PC-9 (cell line): Measurements from ENCODE around the gene ANKRD39.

ENCODE experiments used
- EZH2 ChIP-seq: fragments of 200-600 bp; sonication (generic); IDR thresholded peaks from 2 replicates; pipeline ENCODE4 v1.8.0; 2017; ENCODE audit warnings: antibody characterized with exemption, low read depth
- TF ChIP-seq, protein P1 (sequence below): fragments of 200-600 bp; sonication (generic); conservative IDR thresholded peaks from 2 replicates; pipeline ENCODE4 v1.6.1; 2017; ENCODE audit warnings: mixed run types, antibody characterized with exemption, mild to moderate bottlenecking, moderate library complexity

DNA sequence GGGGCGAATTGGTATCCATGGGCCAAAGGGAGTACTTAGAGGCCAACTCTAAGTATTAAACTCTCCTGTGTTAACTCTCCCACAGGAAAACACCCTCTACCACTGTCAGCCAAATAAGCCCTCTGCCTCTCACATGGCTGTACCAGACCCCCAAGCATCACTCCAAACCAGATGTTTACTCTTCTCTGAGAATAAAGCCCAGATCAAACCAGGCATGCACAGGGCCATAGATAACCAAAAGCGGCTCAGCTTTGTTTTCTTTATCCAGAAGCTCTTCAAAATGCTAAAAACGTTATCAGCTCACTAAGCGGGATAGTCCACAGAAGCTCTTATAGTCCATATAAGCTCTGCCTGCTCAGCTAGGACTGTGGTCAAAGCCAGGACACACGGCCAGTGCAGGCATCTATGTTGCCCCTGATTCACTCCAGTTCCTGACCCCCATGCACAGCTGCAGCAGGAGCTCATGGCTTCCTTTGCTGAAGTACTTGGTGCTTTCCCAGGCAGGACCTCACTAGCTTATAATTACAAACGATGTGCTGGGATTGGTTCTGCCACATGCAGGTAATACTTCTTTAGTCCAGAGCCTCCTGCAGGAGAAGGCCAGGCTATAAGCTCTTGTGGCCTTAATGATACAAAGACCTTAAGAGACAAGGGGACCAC is 33.0 kb upstream of the ANKRD39 start:
- TF ChIP-seq, protein P1, sequence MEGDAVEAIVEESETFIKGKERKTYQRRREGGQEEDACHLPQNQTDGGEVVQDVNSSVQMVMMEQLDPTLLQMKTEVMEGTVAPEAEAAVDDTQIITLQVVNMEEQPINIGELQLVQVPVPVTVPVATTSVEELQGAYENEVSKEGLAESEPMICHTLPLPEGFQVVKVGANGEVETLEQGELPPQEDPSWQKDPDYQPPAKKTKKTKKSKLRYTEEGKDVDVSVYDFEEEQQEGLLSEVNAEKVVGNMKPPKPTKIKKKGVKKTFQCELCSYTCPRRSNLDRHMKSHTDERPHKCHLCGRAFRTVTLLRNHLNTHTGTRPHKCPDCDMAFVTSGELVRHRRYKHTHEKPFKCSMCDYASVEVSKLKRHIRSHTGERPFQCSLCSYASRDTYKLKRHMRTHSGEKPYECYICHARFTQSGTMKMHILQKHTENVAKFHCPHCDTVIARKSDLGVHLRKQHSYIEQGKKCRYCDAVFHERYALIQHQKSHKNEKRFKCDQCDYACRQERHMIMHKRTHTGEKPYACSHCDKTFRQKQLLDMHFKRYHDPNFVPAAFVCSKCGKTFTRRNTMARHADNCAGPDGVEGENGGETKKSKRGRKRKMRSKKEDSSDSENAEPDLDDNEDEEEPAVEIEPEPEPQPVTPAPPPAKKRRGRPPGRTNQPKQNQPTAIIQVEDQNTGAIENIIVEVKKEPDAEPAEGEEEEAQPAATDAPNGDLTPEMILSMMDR: no peak
- no peak for TF ChIP-seq EZH2
